Neural cell (in vitro differentiated cells): ENCODE data around the gene ABI3BP. TPM values are rescaled to one million over a fixed set of nuclear protein-coding genes. Genes with fewer than 3 reads are reported as not detected.

ENCODE experiments used
- H2AFZ ChIP-seq: fragments of 200-600, 300-800 bp; sonication (generic), shearing (Covaris generic); 2 replicates; pipeline ENCODE4 v1.6.0; 2014; ENCODE audit warnings: low read depth, mild to moderate bottlenecking, antibody characterized with exemption, low read length, moderate library complexity
- H3F3A ChIP-seq: fragments of 200-600 bp; shearing (Covaris generic); 2 replicates; pipeline ENCODE4 v1.6.1; 2016; ENCODE audit warnings: mild to moderate bottlenecking, moderate library complexity, mixed read lengths, antibody characterized with exemption, low read length; ENCODE audit not compliant: insufficient read depth, poor library complexity, severe bottlenecking
- H3K27ac ChIP-seq: fragments of 200-600, 300-800 bp; sonication (generic), shearing (Covaris generic); 2 replicates; pipeline ENCODE4 v1.5.1; 2014; ENCODE audit warnings: mild to moderate bottlenecking, low read length, moderate library complexity
- H3K27me3 ChIP-seq: fragments of 300-800, 200-600 bp; sonication (generic), shearing (Covaris generic); 2 replicates; pipeline ENCODE4 v1.6.0; 2014; ENCODE audit warnings: mild to moderate bottlenecking, low read depth, low read length, moderate library complexity; ENCODE audit not compliant: insufficient read depth
- H3K36me3 ChIP-seq: fragments of 300-800, 200-600 bp; sonication (generic), shearing (Covaris generic); 2 replicates; pipeline ENCODE4 v1.5.1; 2014; ENCODE audit warnings: mild to moderate bottlenecking, antibody characterized with exemption, low read length, moderate library complexity; ENCODE audit not compliant: insufficient read depth
- H3K4me2 ChIP-seq: fragments of 300-800, 200-600 bp; sonication (generic), shearing (Covaris generic); 2 replicates; pipeline ENCODE4 v1.6.0; 2014; ENCODE audit warnings: mild to moderate bottlenecking, low read length
- H3K4me3 ChIP-seq: fragments of 300-800, 200-600 bp; sonication (generic), shearing (Covaris generic); 2 replicates; pipeline ENCODE4 v1.5.1; 2014; ENCODE audit warnings: mild to moderate bottlenecking, low read length, moderate library complexity
- H3K79me2 ChIP-seq: fragments of 200-600 bp; shearing (Covaris generic); replicated peaks from 2 replicates; pipeline ENCODE4 v1.6.0; 2014; ENCODE audit warnings: mild to moderate bottlenecking, low read length, moderate library complexity; ENCODE audit not compliant: insufficient read depth
- H3K9ac ChIP-seq: fragments of 300-800, 200-600 bp; sonication (generic), shearing (Covaris generic); 2 replicates; pipeline ENCODE4 v1.6.1; 2016; ENCODE audit warnings: mild to moderate bottlenecking, low read length, mixed read lengths
- H3K9me2 ChIP-seq: fragments of 200-600 bp; shearing (Covaris generic); 2 replicates; pipeline ENCODE4 v1.6.1; 2016; ENCODE audit warnings: mild to moderate bottlenecking, low read length, mixed read lengths; ENCODE audit not compliant: insufficient read depth
- H3K9me3 ChIP-seq: fragments of 200-600, 300-800 bp; sonication (generic), shearing (Covaris generic); 2 replicates; pipeline ENCODE4 v1.6.1; 2016; ENCODE audit warnings: mild to moderate bottlenecking, mixed run types, low read length, moderate library complexity, mixed read lengths
- H4K20me1 ChIP-seq: fragments of 200-600 bp; shearing (Covaris generic); 2 replicates; pipeline ENCODE4 v1.6.1; 2016; ENCODE audit warnings: mild to moderate bottlenecking, mixed run types; ENCODE audit not compliant: insufficient read depth
- CTCF ChIP-seq: fragments of 450-650 bp; IDR thresholded peaks from 2 replicates; pipeline ENCODE4 v1.5.1; 2014; ENCODE audit warnings: antibody characterized with exemption, mild to moderate bottlenecking, moderate library complexity; ENCODE audit not compliant: poor library complexity, severe bottlenecking
- EP300 ChIP-seq: fragments of 450-650 bp; conservative IDR thresholded peaks from 2 replicates; pipeline ENCODE4 v1.6.1; 2014; ENCODE audit warnings: antibody characterized with exemption, mild to moderate bottlenecking, moderate library complexity; ENCODE audit not compliant: poor library complexity, severe bottlenecking
- EZH2 ChIP-seq: fragments of 200-600, 300-800 bp; shearing (Covaris generic), sonication (generic); IDR thresholded peaks from 2 replicates; pipeline ENCODE4 v1.6.1; 2014; ENCODE audit warnings: antibody characterized with exemption, low read length, borderline replicate concordance, mild to moderate bottlenecking; ENCODE audit not compliant: insufficient read depth, poor library complexity, severe bottlenecking
- MXI1 ChIP-seq: fragments of 450-650 bp; conservative IDR thresholded peaks from 2 replicates; pipeline ENCODE4 v1.6.1; 2014; ENCODE audit warnings: antibody characterized with exemption, mild to moderate bottlenecking; ENCODE audit not compliant: poor library complexity, severe bottlenecking
- POLR2AphosphoS5 ChIP-seq: IDR thresholded peaks from 2 replicates; pipeline ENCODE4 v1.6.1; 2012
- RAD21 ChIP-seq: fragments of 450-650 bp; conservative IDR thresholded peaks from 2 replicates; pipeline ENCODE4 v1.6.1; 2014; ENCODE audit warnings: antibody characterized with exemption, mild to moderate bottlenecking, moderate library complexity
- REST ChIP-seq: IDR thresholded peaks from 2 replicates; pipeline ENCODE4 v1.6.1; 2012; ENCODE audit warnings: borderline replicate concordance
- SMC3 ChIP-seq: fragments of 450-650 bp; conservative IDR thresholded peaks from 2 replicates; pipeline ENCODE4 v1.6.1; 2014; ENCODE audit warnings: antibody characterized with exemption, mild to moderate bottlenecking, moderate library complexity; ENCODE audit not compliant: poor library complexity
- TAF1 ChIP-seq: IDR thresholded peaks from 2 replicates; pipeline ENCODE4 v1.6.1; 2012; ENCODE audit warnings: low read depth
- polyA plus RNA-seq: library from polyadenylated mRNA; depleted of rRNA; stranded (reverse); fragments of >200 nt; gene quantifications from 2 replicates; pipeline ENCODE4 v1.2.3, GENCODE V29; 2014

Gene ABI3BP
- polyA plus RNA-seq, 1 donor from 2014 or later: not detected

- no peak overlapping the region for H3K4me2 ChIP-seq
- TF ChIP-seq MXI1 (no peak), TAF1 (no peak), CTCF (no peak), EP300 (no peak), POLR2AphosphoS5 (no peak), SMC3 (no peak), RAD21 (no peak), REST (no peak)
- H3K4me3 ChIP-seq: no peak overlapping the region
- no peaks in the 10 kb centered on the region for H3K79me2 ChIP-seq
- H4K20me1 ChIP-seq: no peaks in the 10 kb centered on the region
- H3K36me3 ChIP-seq: no peaks in the 10 kb centered on the region
- H3K27ac ChIP-seq: no peak overlapping the region
- H3F3A ChIP-seq: no peaks in the 10 kb centered on the region
- H3K9ac ChIP-seq: no peak overlapping the region
- H3K9me3 ChIP-seq: no peaks in the 10 kb centered on the region
- H3K27me3 ChIP-seq: no peaks in the 10 kb centered on the region
- no peak overlapping the region for H2AFZ ChIP-seq
- no peaks in the 10 kb centered on the region for H3K9me2 ChIP-seq
Observed at GRCh38 chr3:100981164-100981911, 11.9 kb downstream of the ABI3BP start.

GRCh38 chr3:100978011-100978659 lies 15.1 kb downstream of the ABI3BP start:
- no peak overlapping the region for H3K27ac ChIP-seq
- H3K9me3 ChIP-seq: no peaks in the 10 kb centered on the region
- H2AFZ ChIP-seq: no peak overlapping the region
- no peaks in the 10 kb centered on the region for H4K20me1 ChIP-seq
- no peaks in the 10 kb centered on the region for H3K36me3 ChIP-seq
- H3K9me2 ChIP-seq: no peaks in the 10 kb centered on the region
- H3K9ac ChIP-seq: no peak overlapping the region
- no peaks in the 10 kb centered on the region for H3K79me2 ChIP-seq
- no peaks in the 10 kb centered on the region for H3K27me3 ChIP-seq
- H3F3A ChIP-seq: no peaks in the 10 kb centered on the region
- H3K4me2 ChIP-seq: no peak overlapping the region
- no peak overlapping the region for H3K4me3 ChIP-seq
- TF ChIP-seq SMC3 (no peak), RAD21 (no peak), REST (no peak), CTCF (no peak), EP300 (no peak), POLR2AphosphoS5 (no peak), EZH2 (no peak), TAF1 (no peak), MXI1 (no peak)
